GM21723 (cell line): ENCODE measurements around the gene R3HDM4.
A peak's percentile ranks its signal among the peaks of the same experiment; 100 is the strongest.

Experiments used
- ATAC-seq: cut with Tn5 transposase; IDR thresholded peaks from one replicate; pipeline ENCODE4 v1.9.1; 2021; ENCODE audit warnings: mild to moderate bottlenecking, moderate library complexity; ENCODE audit not compliant: unreplicated experiment

R3HDM4 gene

DNA sequence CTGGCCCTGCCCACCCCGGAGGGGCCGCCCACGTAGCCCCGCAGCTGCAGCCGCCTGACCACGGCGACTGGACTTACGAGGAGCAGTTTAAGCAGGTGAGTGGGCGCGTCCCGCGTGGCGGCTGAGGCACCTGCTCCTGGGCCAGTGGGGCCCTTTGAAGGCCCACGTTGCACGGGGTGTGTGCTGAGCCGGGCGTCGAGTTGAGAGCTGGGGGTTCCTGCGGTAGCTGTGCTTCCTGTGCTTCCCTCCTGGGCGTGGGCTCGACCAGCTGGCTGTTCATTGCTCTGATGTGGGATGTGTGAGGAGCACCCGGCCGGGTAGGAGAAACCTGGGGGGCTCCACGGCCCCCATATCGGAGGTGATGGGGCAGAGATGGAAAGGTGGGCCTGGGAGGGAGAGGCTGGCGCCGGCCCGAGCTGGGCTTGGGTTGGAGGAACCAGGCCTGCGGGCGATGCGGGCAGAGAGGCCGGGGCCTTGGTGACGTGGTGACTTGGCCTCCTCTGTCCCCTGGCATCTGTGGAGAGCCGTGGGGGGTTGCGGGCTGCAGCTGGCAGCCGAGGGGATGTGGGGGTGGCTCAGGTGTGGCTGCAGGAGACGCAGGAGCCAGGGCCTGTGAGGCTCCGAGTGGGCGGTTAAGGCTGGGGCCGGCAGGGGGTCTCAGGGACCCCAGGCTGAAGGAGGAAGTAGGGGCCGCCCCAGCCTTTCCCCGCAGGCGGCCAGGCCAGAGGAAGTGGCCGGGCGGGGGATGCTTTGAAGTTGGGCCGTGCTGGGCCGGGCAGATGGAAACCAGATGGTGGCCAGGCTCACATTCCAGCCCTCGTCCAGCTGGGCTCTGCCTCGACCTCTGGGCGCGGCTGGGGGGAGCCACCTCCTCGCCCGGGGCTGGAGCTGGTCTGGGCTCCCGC, 19.9 kb upstream of the R3HDM4 start:
- no peak for ATAC-seq

DNA sequence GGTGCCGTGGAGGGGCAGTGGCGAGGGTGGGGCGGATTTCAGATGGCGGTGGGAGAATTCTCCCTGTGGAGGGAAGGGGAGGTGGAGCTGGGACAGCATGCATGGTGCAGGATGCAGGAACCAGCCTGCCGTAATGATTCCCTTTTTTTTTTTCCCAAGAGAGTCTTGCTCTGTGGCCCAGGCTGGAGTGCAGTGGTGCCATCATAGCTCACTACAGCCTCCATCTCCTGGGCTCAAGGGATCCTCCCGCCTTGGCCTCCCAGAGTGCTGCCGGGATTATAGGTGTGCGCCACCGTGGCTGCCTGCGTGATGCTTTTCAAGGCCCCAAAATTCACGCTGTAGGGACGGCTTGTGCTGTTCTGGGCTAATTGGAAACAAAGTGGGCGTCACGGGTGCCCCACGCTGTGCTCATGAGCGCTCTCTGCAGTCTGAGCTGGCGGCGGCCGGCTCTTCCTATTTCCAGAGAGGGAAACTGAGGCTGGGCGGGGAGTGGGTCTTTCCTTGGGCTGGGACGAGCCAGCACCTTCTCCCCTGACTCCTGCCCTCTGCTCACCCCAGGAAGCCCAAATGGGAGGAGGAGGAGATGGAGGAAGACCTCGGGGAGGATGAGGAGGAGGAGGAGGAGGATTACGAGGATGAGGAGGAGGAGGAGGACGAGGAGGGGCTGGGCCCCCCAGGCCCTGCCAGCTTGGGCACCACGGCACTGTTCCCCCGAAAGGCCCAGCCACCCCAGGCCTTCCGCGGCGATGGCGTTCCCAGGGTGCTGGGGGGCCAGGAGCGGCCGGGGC, 19.0 kb upstream of the R3HDM4 start:
- no peak for ATAC-seq

DNA sequence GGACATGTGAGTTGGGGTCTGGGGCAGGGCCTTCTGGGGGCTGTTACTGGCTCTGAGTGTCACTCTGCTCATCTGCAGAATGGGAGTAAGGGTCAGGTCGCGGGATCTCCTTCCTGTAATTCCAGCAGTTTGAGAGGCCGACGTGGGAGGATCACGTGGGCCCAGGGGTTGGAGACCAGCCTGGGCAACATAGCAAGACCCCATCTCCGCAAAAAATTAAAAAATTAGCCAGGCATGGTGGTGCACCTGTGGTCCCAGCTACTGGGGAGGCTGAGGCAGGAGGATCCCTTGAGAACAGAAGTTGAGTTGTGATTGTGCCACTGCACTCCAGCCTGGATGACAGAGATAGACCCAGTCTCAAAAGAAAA, 16.9 kb upstream of the R3HDM4 start:
- ATAC-seq = no peak

- no peak for ATAC-seq
Observed at GRCh38 chr19:929203-929890, 16.3 kb upstream of the R3HDM4 start.

GRCh38 chr19:928471-929202, 15.6 kb upstream of the R3HDM4 start:
- no peak for ATAC-seq

DNA sequence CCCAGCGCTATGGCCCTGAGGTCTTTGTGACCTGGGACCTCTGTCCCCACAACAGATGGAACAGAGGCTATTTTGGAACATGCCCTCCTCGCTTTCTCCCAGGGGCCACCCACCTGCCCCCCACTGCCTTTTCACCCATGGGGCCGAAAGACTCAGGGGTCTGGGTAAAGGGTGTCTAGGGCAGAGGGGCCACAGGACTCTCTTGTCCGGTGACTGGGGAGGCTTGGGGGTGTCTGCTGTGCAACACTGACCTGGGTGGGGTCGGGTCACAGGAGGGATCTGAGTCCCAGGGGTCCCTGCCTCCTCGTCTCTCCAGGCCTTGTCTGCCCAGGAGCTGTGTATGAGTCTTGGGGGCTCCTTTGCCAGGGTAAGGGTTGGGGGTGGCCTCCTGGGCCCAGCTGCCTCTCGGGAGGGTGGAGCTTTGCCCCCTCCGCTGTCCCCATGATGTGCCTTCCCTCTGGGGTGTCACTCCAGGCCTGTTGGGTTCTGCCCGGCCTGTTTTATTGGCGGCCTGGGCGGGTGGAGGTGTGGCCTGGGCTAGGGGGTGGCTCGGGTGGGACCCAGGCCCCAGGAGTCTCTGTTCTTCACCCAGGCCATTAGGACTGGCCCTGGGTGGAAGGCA, 14.9 kb upstream of the R3HDM4 start:
- ATAC-seq = no peak

GRCh38 chr19:927351-927779, 14.3 kb upstream of the R3HDM4 start:
- ATAC-seq = no peak

DNA sequence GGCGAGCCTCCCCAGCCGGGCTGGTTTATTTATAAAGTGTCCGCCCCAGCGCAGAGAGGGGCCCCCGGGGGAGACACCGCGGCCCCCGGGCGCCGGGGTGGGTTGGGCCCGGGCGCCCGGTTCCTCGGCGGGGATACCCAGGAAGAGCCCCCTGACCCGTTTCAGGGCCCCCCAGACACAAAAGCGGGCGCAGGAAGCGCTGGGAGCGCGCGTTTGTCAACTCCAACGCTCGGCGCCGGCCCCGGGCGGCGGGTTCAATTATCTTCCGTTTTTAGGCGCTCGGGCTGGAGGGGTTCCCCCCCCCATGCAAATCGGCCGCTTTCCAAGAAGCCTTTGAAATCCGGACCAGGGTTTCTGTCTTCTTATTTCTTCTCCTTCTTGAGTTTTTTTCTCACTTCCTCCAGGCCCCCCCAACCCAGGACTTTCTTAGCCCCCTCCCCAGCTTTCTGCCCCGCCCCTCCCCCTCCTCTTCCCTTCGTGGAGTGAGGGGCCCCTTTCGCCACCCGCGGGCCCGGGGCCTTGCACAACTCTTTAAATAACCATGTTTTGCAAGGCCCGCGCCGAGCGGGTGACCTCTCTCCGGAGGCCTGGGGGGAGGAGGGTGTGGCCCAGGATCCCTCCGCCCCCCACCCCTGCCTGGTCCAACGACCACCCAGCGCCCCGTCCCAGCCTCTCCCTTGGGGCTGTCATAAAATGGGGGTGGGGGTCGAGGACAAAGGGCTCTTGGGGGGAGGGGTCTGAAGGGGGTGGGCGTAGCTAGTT, 13.8 kb upstream of the R3HDM4 start:
- ATAC-seq = no peak

DNA sequence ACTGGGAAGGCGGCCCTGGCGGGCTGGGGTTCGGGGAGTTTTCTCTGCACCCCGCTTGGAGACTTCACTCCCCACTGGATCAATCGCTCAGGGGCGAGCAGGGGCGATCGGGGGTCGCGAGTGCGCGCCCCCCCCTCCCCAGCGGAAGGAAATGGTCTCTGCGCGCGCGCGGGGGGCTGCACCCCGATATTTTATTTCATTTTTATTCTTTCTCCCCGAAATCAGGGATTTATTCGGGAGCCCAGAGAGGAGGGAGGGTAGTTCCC, 13.2 kb upstream of the R3HDM4 start:
- no peak for ATAC-seq

DNA sequence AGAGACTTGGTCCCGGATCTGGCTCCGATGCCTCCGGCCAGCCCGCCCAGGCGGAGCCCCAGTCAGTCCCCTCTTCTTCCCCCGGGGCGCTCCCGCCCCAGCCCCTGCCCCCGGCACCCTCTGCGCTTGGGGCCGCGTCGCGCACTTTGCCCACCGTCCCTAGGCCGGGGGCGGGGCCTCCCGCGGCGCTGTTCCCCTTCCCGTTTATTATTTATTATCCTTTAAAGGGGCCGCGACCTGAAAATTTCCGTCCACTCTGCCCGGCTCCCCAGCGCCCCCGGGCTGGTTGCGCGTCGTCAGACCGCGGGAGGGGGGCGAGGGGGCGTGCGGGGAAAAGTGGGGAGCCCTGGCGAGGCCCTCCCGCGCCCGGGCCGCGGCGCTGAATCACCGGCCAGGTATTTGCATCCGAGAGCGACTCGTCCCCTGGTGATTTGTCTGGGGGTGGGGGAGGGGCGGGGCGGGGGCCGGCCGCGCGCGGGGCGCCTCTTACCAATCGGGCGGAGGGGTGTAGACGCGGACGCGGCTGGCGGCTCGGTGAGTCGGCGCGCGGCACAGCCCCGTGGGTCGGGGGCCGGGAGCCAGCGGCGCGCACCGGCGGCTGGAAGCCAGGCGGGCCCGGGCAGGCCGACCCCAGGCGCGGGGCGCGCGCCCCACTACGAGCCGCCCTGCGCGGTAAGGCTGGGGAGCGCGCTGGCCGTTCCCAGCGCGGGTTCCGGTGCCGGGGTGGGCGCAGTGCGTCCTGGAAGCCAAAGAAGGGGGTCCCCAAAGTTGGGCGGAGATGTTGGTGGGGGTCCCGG, 12.7 kb upstream of the R3HDM4 start, which contains the start of gene ARID3A:
TSS of gene ARID3A (plus strand) at position 510 of the 797 bp plus-strand sequence. CDS start 3,494 bp downstream, outside the sequence.
- peak; percentile 51 for ATAC-seq

DNA sequence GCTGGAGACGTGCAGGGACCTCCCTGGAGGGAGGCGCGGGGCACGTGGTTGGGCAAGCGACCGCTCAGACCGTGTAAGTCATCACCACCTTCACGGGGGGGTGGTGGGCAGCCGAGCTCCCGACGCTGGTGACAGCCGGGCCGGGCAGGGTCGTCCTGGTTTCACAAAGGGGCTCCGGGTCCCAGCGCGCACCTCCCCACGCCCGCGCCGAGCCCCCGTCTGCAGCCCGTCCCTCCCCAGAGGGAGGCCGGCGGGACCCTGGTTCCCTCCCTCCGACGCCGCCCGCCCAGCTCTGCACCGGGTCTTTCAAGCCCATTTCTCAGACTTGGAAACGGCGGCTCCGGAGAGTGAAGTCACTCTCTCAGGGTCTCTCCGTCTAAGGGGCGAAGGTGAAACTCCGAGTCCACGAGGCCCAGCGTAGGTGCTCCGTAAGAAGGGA, 12.1 kb upstream of the R3HDM4 start:
- peak; percentile 37 for ATAC-seq

DNA sequence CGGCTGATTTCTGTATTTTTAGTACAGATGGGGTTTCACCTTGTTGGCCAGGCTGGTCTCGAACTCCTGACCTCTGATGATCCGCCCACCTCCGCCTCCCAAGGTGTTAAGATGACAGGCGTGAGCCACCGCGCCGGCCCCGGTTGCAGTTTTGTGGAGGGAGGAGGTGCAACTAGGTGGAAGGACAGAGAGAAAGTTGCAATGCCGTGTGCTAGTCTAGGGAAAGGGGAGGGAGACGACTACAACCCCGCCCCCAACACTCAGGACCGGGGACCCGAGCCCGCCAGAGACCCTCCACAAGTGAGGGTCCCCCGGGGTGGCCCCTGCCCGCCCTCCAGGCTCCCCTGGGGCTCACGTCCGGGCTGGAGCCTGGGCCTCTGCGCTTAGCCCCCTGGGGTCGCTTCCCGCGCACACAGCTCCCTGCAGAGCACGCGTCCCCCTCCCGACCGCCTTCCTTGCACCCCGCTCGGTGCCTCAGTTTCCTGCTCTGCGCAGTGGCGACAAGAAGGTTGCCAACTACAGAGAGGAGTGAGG, 11.6 kb upstream of the R3HDM4 start:
- ATAC-seq = no peak

GRCh38 chr19:920051-920864, 7.2 kb upstream of the R3HDM4 start:
- ATAC-seq = no peak

- no peak for ATAC-seq
Observed at GRCh38 chr19:919199-920050, 6.4 kb upstream of the R3HDM4 start.

DNA sequence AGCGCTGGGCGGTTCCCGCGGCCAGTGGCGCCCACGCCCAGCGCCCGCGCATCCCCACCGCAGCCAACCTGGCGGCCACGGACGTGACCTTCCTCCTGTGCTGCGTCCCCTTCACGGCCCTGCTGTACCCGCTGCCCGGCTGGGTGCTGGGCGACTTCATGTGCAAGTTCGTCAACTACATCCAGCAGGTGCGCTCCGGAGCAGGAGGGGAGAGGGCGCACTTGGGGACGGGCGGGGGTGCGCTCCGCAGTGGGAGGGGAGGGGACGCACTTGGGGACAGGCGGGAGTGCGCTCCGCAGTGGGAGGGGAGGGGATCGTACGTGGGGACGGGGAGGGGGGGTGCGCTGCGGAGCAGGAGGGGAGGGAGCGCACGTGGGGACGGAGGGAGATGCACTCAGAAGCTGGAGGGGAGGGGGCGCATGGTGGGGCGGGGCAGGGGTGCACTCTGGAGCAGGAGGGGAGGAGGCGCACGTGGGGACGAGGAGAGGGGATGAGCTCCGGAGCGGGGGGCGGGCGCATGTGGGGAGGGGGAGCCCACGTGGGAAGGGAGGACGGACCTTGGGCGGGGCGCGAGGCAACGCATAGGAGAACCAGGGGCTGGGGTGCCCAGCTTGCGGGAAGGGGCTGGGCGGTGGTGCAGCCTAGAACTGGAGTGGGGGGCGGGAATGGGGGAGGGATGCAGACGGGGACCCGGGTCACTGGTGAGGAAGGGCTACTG, 5.6 kb upstream of the R3HDM4 start:
- ATAC-seq = no peak

GRCh38 chr19:918152-918437, 5.1 kb upstream of the R3HDM4 start:
- ATAC-seq = no peak
